GM10266 (cell line): Measurements from ENCODE around the gene TMEM51.

ENCODE experiments used
- DNase-seq: peaks from one replicate; pipeline ENCODE4 v3.0.0; 2012; ENCODE audit errors: extremely low spot score
- CTCF ChIP-seq: IDR thresholded peaks from 2 replicates; pipeline ENCODE4 v1.5.1; 2012; ENCODE audit warnings: mild to moderate bottlenecking, low read depth; ENCODE audit not compliant: control insufficient read depth, insufficient read depth; ENCODE audit errors: missing control alignments

TMEM51 gene

DNA sequence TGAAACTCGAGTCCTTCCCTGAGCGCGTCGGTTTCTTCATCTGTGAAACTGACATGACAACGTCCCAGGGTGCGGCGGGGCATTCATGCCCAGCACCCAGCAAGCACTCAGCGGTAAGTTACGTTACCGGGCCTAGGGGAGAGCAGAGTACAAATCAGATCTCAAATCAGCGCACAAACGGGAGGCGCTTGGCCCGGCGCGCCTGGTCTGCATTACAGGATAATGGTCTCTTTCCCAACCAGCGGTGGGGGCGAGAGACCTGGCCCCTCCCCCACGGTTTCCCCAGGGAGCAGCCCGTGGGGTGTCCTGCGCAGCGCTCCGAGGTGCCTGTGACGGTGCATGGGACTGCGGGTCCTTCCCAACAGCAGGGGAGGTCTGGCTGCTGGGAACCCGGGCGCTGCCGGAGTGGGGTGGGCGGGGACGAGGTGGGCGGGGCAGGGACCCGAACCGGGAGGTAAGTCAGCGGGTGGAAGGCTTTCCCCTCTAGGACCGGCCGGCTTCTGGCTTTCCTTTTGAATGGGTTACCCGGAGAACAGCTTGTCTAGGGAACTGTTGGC lies 1.0 kb downstream of the TMEM51 start:
- peak; percentile 30 for DNase-seq
- TF ChIP-seq CTCF, result no peak

- no peak for TF ChIP-seq CTCF
- no peak for DNase-seq
Observed at GRCh38 chr1:15155191-15155590, 1.6 kb downstream of the TMEM51 start.

DNA sequence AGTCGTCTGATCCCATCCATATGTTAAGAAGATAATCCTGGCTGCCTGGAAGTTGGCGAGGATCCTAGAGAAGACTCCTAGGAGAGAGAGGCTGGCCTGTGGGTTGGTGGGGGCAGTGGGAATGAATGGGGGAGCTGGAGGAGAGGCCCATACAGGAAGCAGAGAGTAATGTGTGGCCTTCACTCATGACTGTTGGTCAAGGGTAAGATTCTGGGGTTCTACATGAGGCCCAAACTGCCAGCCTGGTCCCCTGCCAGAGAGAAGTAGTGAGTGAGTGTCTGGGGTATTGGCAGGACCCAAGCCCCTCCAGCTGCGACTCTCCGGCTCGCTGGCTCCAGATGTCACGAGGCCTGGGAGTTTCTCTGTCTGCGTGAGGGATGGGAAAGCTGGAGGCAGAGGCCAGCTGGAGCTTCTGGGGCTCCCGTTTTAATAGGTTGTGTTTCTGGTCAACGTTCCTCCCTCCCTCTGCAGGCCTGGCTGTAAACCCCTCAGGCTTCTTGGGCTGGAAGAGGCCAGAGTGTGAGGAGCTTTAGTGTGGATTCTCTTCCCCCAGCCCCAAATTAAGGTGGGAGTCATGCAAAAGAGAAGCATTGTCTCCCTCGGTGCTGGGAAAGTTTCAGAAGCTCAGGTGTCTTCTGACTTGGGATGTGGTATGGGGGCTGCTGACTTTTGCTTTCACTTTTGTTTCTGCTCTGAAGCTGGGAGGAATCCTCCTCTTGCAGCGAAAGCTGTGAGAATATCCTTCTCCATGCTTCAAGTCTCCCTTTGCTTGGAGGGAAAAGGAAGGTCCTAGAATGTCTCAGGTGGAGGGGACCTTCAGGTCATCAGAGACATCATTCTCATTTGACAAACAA lies 2.6 kb downstream of the TMEM51 start:
- peak; percentile 67 for DNase-seq
- no peak for TF ChIP-seq CTCF

GRCh38 chr1:15156807-15157380 lies 3.3 kb downstream of the TMEM51 start:
- no peak for TF ChIP-seq CTCF
- DNase-seq, result no peak

- TF ChIP-seq CTCF, result no peak
- no peak for DNase-seq
Observed at GRCh38 chr1:15157524-15158399, 4.2 kb downstream of the TMEM51 start.

GRCh38 chr1:15158506-15159165 lies 5.1 kb downstream of the TMEM51 start:
- no peak for TF ChIP-seq CTCF
- DNase-seq, result no peak
